GM23248 (cell line): ENCODE data around the gene COL23A1. TPM values are rescaled to one million over a fixed set of nuclear protein-coding genes. Genes with fewer than 3 reads are reported as not detected.

ENCODE experiments used
- DNase-seq: peaks from one replicate; pipeline ENCODE4 v3.0.0-alpha.2; 2015
- H2AFZ ChIP-seq: fragments of 200-600 bp; sonication (generic); 2 replicates; pipeline ENCODE4 v1.6.1; 2016; ENCODE audit warnings: antibody characterized with exemption
- H3F3A ChIP-seq: fragments of 200-600 bp; sonication (generic); 2 replicates; pipeline ENCODE4 v1.6.1; 2016; ENCODE audit warnings: mild to moderate bottlenecking, antibody characterized with exemption, mixed run types; ENCODE audit not compliant: insufficient read depth
- H3K27ac ChIP-seq: fragments of 200-600 bp; sonication (generic); 2 replicates; pipeline ENCODE4 v1.5.1; 2016; ENCODE audit warnings: mild to moderate bottlenecking
- H3K27me3 ChIP-seq: fragments of 200-600 bp; sonication (generic); replicated peaks from 2 replicates; pipeline ENCODE4 v1.6.1; 2016; ENCODE audit warnings: mild to moderate bottlenecking; ENCODE audit not compliant: insufficient read depth
- H3K36me3 ChIP-seq: fragments of 200-600 bp; sonication (generic); 2 replicates; pipeline ENCODE4 v1.6.1; 2016; ENCODE audit warnings: low read depth, mild to moderate bottlenecking
- H3K4me1 ChIP-seq: fragments of 200-600 bp; sonication (generic); 2 replicates; pipeline ENCODE4 v1.6.1; 2016; ENCODE audit warnings: mild to moderate bottlenecking; ENCODE audit not compliant: insufficient read depth
- H3K4me2 ChIP-seq: fragments of 200-600 bp; sonication (generic); one replicate; pipeline ENCODE4 v1.6.1; 2016; ENCODE audit warnings: mild to moderate bottlenecking; ENCODE audit not compliant: unreplicated experiment
- H3K4me3 ChIP-seq: fragments of 200-600 bp; sonication (generic); 2 replicates; pipeline ENCODE4 v1.5.1; 2016; ENCODE audit warnings: mild to moderate bottlenecking
- H3K79me2 ChIP-seq: fragments of 200-600 bp; sonication (generic); 2 replicates; pipeline ENCODE4 v1.6.1; 2016; ENCODE audit warnings: mild to moderate bottlenecking; ENCODE audit not compliant: insufficient read depth
- H3K9ac ChIP-seq: fragments of 200-600 bp; sonication (generic); 2 replicates; pipeline ENCODE4 v1.6.1; 2016; ENCODE audit warnings: mild to moderate bottlenecking
- H3K9me2 ChIP-seq: fragments of 200-600 bp; sonication (generic); 2 replicates; pipeline ENCODE4 v1.6.1; 2016; ENCODE audit warnings: mixed run types, mild to moderate bottlenecking, moderate library complexity; ENCODE audit not compliant: insufficient read depth
- H3K9me3 ChIP-seq: fragments of 200-600 bp; sonication (generic); one replicate; pipeline ENCODE4 v1.6.1; 2017; ENCODE audit warnings: low read depth
- H4K20me1 ChIP-seq: fragments of 200-600 bp; sonication (generic); 2 replicates; pipeline ENCODE4 v1.6.0; 2016; ENCODE audit not compliant: insufficient read depth
- EZH2 ChIP-seq: fragments of 200-600 bp; sonication (generic); IDR thresholded peaks from 2 replicates; pipeline ENCODE4 v1.6.1; 2018; ENCODE audit warnings: antibody characterized with exemption, mild to moderate bottlenecking; ENCODE audit not compliant: insufficient read depth, poor library complexity, severe bottlenecking
- EZH2phosphoT487 ChIP-seq: fragments of 200-600 bp; sonication (generic); IDR thresholded peaks from 2 replicates; pipeline ENCODE4 v1.6.1; 2018; ENCODE audit warnings: antibody characterized with exemption, moderate library complexity, mild to moderate bottlenecking, low read depth; ENCODE audit not compliant: insufficient read depth
- WGBS, 2 experiments: methylation state at CpG; one replicate each; pipeline ENCODE4 v1.1.6; 2015 to 2017; ENCODE audit warnings: low lambda C conversion rate in 2 of 2, low coverage in 1 of 2; ENCODE audit errors: missing lambda C conversion rate in 2 of 2; 5-methylcytosine and 5-hydroxymethylcytosine counted together
- in situ Hi-C: fragments of 300-500 bp; cut with MboI; formaldehyde crosslinking; loops from 2 replicates; pipeline ENCODE4 v1.15.0; 2020
- polyA plus RNA-seq: library from polyadenylated mRNA; unstranded; fragments of >200 nt; fragmentation: Nextera tagmentation; extraction: Ambion mirVana; gene quantifications from 2 replicates; pipeline ENCODE4 v1.2.1, GENCODE V29; 2016
- total RNA-seq: library from RNA; depleted of rRNA; stranded (reverse); fragments of >200 nt; shearing (Covaris generic); gene quantifications from 2 replicates; pipeline ENCODE4 v1.2.3, GENCODE V29; 2014

Gene COL23A1
- total and polyA plus RNA-seq, 2 experiments from 2014 or later, result not detected

- Histone ChIP-seq H3K9me2 (no peaks in the 10 kb centered on the region), H2AFZ (no peak overlapping the region), H3K79me2 (no peaks in the 10 kb centered on the region), H3K4me1 (no peaks in the 10 kb centered on the region), H3K4me3 (no peak overlapping the region), H3F3A (no peaks in the 10 kb centered on the region), H3K4me2 (no peak overlapping the region), H4K20me1 (no peaks in the 10 kb centered on the region), H3K27me3 (no peaks in the 10 kb centered on the region), H3K9me3 (no peaks in the 10 kb centered on the region), H3K27ac (no peak overlapping the region), H3K36me3 (no peaks in the 10 kb centered on the region), H3K9ac (no peak overlapping the region)
- no peak for DNase-seq
- in situ Hi-C loops, result no loop called here
- TF ChIP-seq EZH2phosphoT487, result no peak
- TF ChIP-seq EZH2, result no peak
- WGBS, 2 experiments, result 66 to 72% methylated on average over 16 to 17 of the region's 17 CpGs
Measured at GRCh38 chr5:178381921-178382695, 208.1 kb downstream of the COL23A1 start.

GRCh38 chr5:178381206-178381605 is 209.0 kb downstream of the COL23A1 start:
- in situ Hi-C loops, result no loop called here
- H3K4me3 ChIP-seq, result no peak overlapping the region
- no peaks in the 10 kb centered on the region for H4K20me1 ChIP-seq
- no peak overlapping the region for H2AFZ ChIP-seq
- H3K9me2 ChIP-seq, result no peaks in the 10 kb centered on the region
- TF ChIP-seq EZH2phosphoT487 (no peak), EZH2 (no peak)
- no peaks in the 10 kb centered on the region for H3K79me2 ChIP-seq
- H3K27me3 ChIP-seq, result no peaks in the 10 kb centered on the region
- no peak overlapping the region for H3K27ac ChIP-seq
- H3K36me3 ChIP-seq, result no peaks in the 10 kb centered on the region
- H3K9me3 ChIP-seq, result no peaks in the 10 kb centered on the region
- H3K4me2 ChIP-seq, result no peak overlapping the region
- H3K9ac ChIP-seq, result no peak overlapping the region
- no peak for DNase-seq
- H3F3A ChIP-seq, result no peaks in the 10 kb centered on the region
- H3K4me1 ChIP-seq, result no peaks in the 10 kb centered on the region
- WGBS, 2 experiments, result 65 to 73% methylated on average over 8 of the region's 8 CpGs

- Histone ChIP-seq H3K4me1 (no peaks in the 10 kb centered on the region), H3K4me2 (no peak overlapping the region), H4K20me1 (no peaks in the 10 kb centered on the region), H3K36me3 (no peaks in the 10 kb centered on the region), H3K27me3 (no peaks in the 10 kb centered on the region), H3K9ac (no peak overlapping the region), H3K9me2 (no peaks in the 10 kb centered on the region), H3K27ac (no peak overlapping the region), H3K79me2 (no peaks in the 10 kb centered on the region), H3K9me3 (no peaks in the 10 kb centered on the region), H3F3A (no peaks in the 10 kb centered on the region), H2AFZ (no peak overlapping the region), H3K4me3 (no peak overlapping the region)
- DNase-seq, result no peak
- 57 to 63% methylated on average over 16 of the region's 16 CpGs for WGBS, 2 experiments
- in situ Hi-C loops, result no loop called here
- no peak for TF ChIP-seq EZH2phosphoT487
- no peak for TF ChIP-seq EZH2
Measured at GRCh38 chr5:178380541-178381074, 209.6 kb downstream of the COL23A1 start.

- no peaks in the 10 kb centered on the region for H3K9me2 ChIP-seq
- no peak overlapping the region for H3K9ac ChIP-seq
- no peaks in the 10 kb centered on the region for H3K9me3 ChIP-seq
- H3K36me3 ChIP-seq, result no peaks in the 10 kb centered on the region
- H3K27me3 ChIP-seq, result no peaks in the 10 kb centered on the region
- no peak overlapping the region for H3K4me3 ChIP-seq
- no peaks in the 10 kb centered on the region for H3K79me2 ChIP-seq
- H3K27ac ChIP-seq, result no peak overlapping the region
- in situ Hi-C loops, result no loop called here
- TF ChIP-seq EZH2phosphoT487 (no peak), EZH2 (no peak)
- DNase-seq, result no peak
- H3K4me2 ChIP-seq, result no peak overlapping the region
- 39 to 61% methylated on average over 2 of the region's 2 CpGs for WGBS, 2 experiments
- no peak overlapping the region for H2AFZ ChIP-seq
- no peaks in the 10 kb centered on the region for H4K20me1 ChIP-seq
- no peaks in the 10 kb centered on the region for H3F3A ChIP-seq
- no peaks in the 10 kb centered on the region for H3K4me1 ChIP-seq
Measured at GRCh38 chr5:178380086-178380485, 210.1 kb downstream of the COL23A1 start.
